ENCODE data around the gene HS1BP3.

- TF ChIP-seq CTCF (IDR thresholded peaks at IDR 0.05; ENCODE audit: insufficient read depth, low read depth, low read length) = peak; percentile 39
- no peak for TF ChIP-seq EZH2 (IDR thresholded peaks at IDR 0.05; ENCODE audit: insufficient read depth, low read length)
Observed at GRCh38 chr2:20650877-20651730, at the start of gene HS1BP3.

All from astrocyte (in vitro differentiated cells and primary cell).